Tibial artery (tissue), 4 donors: ENCODE data around the gene RBM14.

ENCODE experiments used
- DNase-seq, 2 donors: peaks; one replicate each; pipeline ENCODE4 v3.0.0-alpha.2; 2019
- H3K27ac ChIP-seq, 2 donors: fragments of 200-600 bp; sonication (generic) in 1 of 2; 1 replicate in 1 of 2; 2 replicates in 1 of 2; pipeline ENCODE4 v1.5.1; 2018 to 2019; ENCODE audit warnings: mild to moderate bottlenecking in 1 of 2
- H3K27me3 ChIP-seq, 2 donors: fragments of 200-600 bp; sonication (generic) in 1 of 2; one replicate each; pipeline versions ENCODE4 v1.5.1 to v1.6.0; 2016 to 2019
- H3K36me3 ChIP-seq, 3 donors: fragments of 200-600 bp; sonication (generic) in 2 of 3; one replicate each; pipeline ENCODE4 v1.5.1; 2016 to 2019; ENCODE audit warnings: mild to moderate bottlenecking in 2 of 3
- H3K4me1 ChIP-seq, 4 donors: fragments of 200-600 bp; sonication (generic) in 2 of 4; 1 replicate in 3 of 4; 2 replicates in 1 of 4; pipeline ENCODE4 v1.5.1; 2016 to 2019
- H3K4me3 ChIP-seq, 2 donors: fragments of 200-600 bp; sonication (generic) in 1 of 2; 1 replicate in 1 of 2; 2 replicates in 1 of 2; pipeline ENCODE4 v1.5.1; 2018 to 2019; ENCODE audit warnings: mild to moderate bottlenecking in 2 of 2
- H3K9me3 ChIP-seq, 3 donors: fragments of 200-600 bp; sonication (generic) in 1 of 3; one replicate each; pipeline ENCODE4 v1.5.1; 2016 to 2019
- intact Hi-C: fragments of 100-400 bp; cut with DNase I; formaldehyde crosslinking; loops from one replicate; pipeline ENCODE4 v1.15.0; 2023; ENCODE audit warnings: low total_unique reads
- TF ChIP-seq, protein P1 (sequence below), 2 experiments: fragments of 200-600 bp in 1 of 2; fragments of 450-650 bp in 1 of 2; IDR thresholded peaks; one replicate each; pipeline ENCODE4 v1.5.1; 2017 to 2019; ENCODE audit warnings: antibody characterized with exemption in 2 of 2, mild to moderate bottlenecking in 1 of 2, moderate library complexity in 1 of 2

Gene RBM14

DNA sequence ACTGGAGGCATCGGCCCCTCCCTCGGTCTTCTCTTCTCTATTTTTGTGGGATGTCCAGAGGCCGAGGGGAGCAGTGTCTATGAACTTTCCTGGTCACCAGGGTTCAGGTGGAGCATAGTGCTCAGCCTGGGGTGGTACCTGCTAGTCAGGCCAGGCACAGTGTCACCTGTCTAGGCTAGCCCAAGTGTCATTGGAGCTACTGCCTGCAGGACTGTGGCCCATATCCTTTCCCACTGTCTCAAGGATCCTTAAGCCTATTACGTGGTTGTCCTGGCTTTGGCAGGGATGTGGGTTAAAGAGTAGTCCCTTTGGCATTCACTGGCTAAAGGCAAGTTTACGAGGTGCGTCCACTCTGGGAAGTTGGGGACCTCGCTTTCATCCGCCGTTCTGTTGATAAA is 9.3 kb downstream of the RBM14 start:
- no peak for DNase-seq
- Histone ChIP-seq H3K36me3 (peaks cover 43 to 70% (median 69%) of the 10 kb centered on the region in 3 donors), H3K9me3 (no peaks in the 10 kb centered on the region), H3K27me3 (no peaks in the 10 kb centered on the region), H3K4me1 (peaks cover 0 to 52% (median 30%) of the 10 kb centered on the region in 4 donors), H3K27ac (no peak overlapping the region), H3K4me3 (no peak overlapping the region)
- TF ChIP-seq, protein P1, sequence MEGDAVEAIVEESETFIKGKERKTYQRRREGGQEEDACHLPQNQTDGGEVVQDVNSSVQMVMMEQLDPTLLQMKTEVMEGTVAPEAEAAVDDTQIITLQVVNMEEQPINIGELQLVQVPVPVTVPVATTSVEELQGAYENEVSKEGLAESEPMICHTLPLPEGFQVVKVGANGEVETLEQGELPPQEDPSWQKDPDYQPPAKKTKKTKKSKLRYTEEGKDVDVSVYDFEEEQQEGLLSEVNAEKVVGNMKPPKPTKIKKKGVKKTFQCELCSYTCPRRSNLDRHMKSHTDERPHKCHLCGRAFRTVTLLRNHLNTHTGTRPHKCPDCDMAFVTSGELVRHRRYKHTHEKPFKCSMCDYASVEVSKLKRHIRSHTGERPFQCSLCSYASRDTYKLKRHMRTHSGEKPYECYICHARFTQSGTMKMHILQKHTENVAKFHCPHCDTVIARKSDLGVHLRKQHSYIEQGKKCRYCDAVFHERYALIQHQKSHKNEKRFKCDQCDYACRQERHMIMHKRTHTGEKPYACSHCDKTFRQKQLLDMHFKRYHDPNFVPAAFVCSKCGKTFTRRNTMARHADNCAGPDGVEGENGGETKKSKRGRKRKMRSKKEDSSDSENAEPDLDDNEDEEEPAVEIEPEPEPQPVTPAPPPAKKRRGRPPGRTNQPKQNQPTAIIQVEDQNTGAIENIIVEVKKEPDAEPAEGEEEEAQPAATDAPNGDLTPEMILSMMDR (IDR thresholded peaks at IDR 0.05): no peak
- intact Hi-C loops: no loop called here

DNA sequence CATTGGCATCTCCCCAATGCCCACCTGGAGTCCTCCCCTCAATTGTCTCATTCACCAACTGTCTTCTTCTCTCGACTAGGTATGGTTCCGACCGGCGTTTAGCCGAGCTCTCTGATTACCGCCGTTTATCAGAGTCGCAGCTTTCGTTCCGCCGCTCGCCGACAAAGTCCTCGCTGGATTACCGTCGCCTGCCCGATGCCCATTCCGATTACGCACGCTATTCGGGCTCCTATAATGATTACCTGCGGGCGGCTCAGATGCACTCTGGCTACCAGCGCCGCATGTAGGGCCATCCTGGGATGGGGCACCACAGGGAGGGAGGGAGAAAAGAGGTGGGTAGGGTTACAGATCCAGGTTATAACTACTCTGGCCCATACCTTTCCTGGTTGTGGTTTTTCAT is 10.0 kb downstream of the RBM14 start:
- Histone ChIP-seq H3K36me3 (peaks cover 43 to 70% (median 69%) of the 10 kb centered on the region in 3 donors), H3K4me1 (peaks cover 0 to 45% (median 24%) of the 10 kb centered on the region in 4 donors), H3K9me3 (no peaks in the 10 kb centered on the region), H3K4me3 (no peak overlapping the region), H3K27me3 (no peaks in the 10 kb centered on the region), H3K27ac (no peak overlapping the region)
- TF ChIP-seq, protein P1 (IDR thresholded peaks at IDR 0.05): no peak
- intact Hi-C loops: no loop called here
- no peak for DNase-seq

DNA sequence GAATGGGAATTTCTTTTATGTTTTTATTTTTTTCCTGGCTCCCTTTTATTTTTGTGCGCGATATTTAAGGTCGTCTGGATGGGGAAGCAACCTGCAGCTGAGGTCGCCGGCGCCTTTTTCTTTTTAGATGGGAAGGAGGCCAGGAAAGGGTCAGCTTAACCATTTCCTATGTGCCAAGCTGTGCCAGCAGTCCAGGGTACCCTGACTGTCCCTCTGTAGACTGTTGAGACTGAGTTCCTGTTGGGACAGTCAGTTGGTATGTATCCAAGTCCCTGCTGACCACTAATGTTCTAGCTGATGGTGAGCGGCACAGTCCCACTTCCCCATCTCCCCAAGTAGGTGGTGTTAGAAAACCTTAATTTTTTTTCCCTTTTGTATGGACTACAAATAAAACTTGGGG is 10.5 kb downstream of the RBM14 start:
- Histone ChIP-seq H3K36me3 (peaks cover 43 to 70% (median 69%) of the 10 kb centered on the region in 3 donors), H3K27me3 (no peaks in the 10 kb centered on the region), H3K9me3 (no peaks in the 10 kb centered on the region), H3K27ac (no peak overlapping the region), H3K4me3 (no peak overlapping the region), H3K4me1 (peaks cover 0 to 44% (median 22%) of the 10 kb centered on the region in 4 donors)
- intact Hi-C loops: no loop called here
- TF ChIP-seq, protein P1 (IDR thresholded peaks at IDR 0.05): no peak
- no peak for DNase-seq

DNA sequence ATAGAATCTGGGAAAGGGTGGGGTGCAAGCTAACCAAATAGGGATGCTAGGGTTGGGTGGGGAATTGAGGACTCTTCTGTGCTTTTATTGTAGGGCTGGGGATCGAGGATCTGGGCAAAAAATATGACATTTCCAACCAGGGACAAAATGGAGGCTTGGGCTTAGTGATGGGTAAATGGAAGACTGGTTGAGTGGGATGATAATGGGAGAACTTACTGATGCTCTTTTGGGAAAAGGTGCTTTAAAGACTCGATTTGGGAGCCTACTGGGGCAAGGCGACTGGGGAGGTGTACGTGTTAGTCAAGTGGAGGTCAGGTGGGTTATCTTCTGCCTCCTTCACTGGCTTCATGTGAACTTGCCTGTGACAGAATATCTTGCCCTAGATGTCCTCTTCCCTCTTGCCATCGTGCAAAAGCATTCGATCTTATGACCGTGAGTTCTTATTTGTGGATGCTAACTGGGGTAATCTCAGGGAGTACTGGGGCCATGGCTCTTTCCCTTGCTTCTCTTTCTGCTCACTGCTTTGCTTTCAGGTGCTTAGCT is 11.7 kb downstream of the RBM14 start:
- no peaks in the 10 kb centered on the region for H3K9me3 ChIP-seq
- peaks cover 0 to 44% (median 18%) of the 10 kb centered on the region in 4 donors for H3K4me1 ChIP-seq
- TF ChIP-seq, protein P1 (IDR thresholded peaks at IDR 0.05): no peak
- no peak overlapping the region for H3K27ac ChIP-seq
- no peak overlapping the region for H3K4me3 ChIP-seq
- peaks cover 43 to 72% (median 69%) of the 10 kb centered on the region in 3 donors for H3K36me3 ChIP-seq
- DNase-seq: no peak
- intact Hi-C loops: no loop called here
- no peaks in the 10 kb centered on the region for H3K27me3 ChIP-seq

DNA sequence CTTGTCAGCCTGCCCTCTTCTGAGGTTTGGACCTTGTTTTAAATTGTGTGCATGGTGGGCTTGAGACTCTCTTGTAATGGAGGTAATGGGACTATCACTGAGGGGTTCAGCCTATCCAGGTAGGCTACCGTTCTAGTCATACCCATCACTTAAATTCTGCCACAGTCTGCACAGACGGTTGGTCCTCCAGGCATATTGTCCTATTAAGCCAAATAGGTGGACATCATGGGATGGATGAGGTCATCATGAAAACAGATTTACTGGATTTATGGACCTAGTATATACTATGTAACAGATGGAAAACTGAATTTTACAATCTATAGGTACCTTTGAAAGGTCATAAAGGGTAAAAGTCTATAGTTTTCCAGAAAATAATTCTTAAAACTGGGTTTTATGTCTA is 12.9 kb downstream of the RBM14 start:
- Histone ChIP-seq H3K36me3 (peaks cover 39 to 70% (median 61%) of the 10 kb centered on the region in 3 donors), H3K4me1 (peaks cover 0 to 34% (median 12%) of the 10 kb centered on the region in 4 donors), H3K9me3 (no peaks in the 10 kb centered on the region), H3K4me3 (no peak overlapping the region), H3K27me3 (no peaks in the 10 kb centered on the region), H3K27ac (no peak overlapping the region)
- no peak for DNase-seq
- TF ChIP-seq, protein P1 (IDR thresholded peaks at IDR 0.05): no peak
- intact Hi-C loops: no loop called here
